Fibroblast of the conjunctiva (primary cell): ENCODE data around the gene LAMC3.
"Not testable (repeated sequence)": the region's sequence is repeated elsewhere in the genome, so short reads cannot be mapped to it uniquely, and the experiment has no call there.

Experiments used
- DNase-seq: peaks from one replicate; pipeline ENCODE4 v3.0.0-alpha.2; 2010; ENCODE audit warnings: low read depth

LAMC3 gene

DNA sequence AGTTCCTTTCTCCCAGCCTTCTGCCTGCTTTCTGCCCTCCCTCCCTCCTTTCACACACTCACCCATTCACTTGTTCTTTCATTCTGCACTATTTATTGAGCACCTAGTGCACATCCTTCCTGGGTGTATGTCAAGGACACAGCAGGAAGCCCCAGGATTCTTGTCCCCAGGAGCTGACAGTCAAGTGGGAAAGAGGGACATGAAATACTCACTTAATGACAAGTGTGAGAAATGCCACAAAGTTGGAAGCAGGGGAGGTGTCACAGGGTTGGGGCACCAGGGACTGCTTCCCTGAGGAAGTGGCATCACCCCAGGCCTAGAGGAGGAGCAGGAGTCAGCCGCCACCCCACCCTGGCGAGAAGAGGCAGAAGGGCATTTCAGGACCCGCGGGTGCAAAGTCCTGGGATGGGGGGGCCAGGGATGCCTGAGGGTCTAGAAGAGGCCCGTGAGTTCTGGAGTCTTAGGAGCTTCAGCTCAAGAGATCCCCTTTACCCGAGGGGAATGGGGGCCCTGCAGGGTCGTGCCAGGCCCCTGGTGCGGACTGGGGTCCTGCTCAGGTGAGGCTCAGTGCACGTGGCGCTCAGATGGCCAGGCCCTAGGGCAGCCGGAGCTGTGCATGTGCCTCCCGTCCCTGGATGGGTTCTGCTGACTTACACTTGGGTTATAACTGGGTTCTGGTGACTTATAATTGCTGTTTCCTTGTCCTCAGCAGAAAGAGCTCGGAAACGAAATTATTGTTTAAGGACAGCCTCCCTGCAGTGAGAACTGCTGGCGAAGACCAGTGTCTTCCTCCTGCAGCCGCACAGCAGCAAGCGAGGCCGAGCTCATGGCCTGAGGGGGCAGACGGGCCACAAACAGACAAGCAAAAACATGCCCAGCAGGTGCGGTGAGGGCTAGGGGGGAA, 16.9 kb upstream of the LAMC3 start:
- DNase-seq, result no peak

- no peak for DNase-seq
These were observed 16.3 kb upstream of the LAMC3 start for GRCh38 chr9:130992682-130993032.

- no peak for DNase-seq
These were observed 15.5 kb upstream of the LAMC3 start for GRCh38 chr9:130993303-130994030.

DNA sequence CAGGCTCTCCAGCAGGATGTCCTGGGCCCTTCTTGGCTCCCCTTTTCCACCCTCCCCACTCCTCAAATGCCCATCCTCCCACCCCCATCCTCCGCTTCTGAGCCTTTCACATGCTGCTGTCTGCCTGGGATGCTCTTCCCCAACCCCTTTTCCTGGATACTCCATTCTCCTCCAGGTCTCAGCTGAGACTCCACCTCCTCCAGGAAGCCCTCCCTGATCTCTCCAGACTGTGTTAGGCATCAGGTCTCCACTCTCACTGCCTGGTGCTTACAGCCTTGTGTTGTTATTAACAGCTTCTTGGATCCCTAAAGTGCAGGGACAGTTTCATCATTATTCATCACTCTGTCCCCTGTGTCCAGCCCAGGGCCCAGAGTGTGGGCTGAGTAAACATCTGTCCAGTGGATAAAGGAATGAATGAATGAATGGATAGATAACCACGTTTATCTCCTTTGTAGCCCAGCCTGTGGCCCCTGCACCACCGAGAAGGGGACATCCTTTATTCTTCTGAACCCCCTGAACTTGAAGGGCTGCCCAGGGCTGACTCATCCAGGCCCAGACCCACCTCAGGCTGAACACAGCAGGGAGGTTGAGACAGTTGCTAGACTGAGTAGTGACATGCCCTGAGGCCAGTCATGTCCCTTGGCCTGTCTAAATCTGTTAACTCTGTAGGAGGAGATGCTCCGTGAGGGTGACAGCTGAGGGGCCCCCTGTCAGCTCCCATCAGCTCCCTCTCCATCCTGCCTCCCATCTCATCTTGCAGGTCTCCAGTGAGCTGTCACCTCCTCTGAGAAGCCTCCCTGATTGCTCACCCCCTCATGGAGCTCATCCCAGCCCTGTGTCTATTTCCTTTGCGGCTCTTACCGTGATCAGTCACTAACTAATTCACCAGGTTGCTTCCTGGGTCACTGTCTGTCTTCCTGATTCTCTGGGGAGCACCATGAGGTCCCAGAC, 14.6 kb upstream of the LAMC3 start:
- no peak for DNase-seq

DNA sequence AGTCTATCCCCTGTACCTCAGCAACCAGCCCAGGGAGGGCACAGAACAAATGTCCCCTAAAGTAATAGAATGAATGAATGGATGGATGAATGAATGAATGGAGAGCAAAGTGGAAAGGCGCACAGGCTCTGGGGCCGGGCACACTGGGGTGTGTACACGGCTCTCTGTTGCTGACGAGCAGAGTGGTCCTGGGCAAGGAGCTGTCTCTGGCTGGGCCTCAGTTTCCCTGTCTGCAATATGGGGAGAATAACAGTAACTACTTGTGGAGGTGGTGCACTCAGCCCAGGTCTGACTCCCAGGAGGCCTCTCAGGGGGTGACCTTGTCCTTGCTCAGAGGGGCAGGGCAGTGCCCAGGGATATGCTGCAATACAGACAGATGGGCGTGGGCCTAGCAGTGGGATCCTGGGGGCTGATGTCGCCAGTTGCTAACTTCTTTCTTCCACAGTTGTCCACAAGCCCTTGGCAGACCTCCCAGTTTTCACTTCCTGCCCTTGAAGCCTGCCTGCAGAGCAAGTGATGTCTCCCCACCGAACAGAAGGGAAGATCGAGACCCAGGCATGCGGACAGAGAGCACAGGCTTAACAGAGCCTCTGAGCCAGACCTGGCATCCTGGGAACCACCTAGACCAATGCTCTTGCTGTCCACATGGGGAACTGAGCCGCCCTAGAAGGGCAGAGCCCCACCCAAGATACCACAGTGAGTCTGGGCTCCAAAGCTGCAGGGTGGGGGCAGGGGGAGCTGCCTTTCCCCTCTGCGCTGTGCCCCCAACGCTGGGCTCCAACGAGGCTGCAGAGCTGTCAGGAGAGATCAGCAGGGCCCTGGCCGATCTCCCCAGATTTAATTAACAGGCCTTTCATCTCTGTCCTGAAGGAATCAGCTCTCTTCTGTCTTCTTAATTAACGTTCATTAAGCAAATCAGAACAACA, 13.6 kb upstream of the LAMC3 start:
- peak; percentile 21 for DNase-seq

DNA sequence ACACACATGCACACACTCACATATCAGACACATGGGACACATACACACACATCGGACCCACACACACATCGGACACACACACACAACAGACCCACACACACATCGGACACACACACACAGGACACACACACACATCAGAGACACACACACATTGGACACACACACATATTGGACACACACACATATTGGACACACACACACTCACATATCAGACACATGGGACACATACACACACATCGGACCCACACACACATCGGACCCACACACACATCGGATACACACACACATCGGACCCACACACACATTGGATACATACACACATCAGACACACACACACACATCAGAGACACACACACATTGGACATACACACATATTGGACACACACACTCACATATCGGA, 12.8 kb upstream of the LAMC3 start:
- DNase-seq, result no peak

DNA sequence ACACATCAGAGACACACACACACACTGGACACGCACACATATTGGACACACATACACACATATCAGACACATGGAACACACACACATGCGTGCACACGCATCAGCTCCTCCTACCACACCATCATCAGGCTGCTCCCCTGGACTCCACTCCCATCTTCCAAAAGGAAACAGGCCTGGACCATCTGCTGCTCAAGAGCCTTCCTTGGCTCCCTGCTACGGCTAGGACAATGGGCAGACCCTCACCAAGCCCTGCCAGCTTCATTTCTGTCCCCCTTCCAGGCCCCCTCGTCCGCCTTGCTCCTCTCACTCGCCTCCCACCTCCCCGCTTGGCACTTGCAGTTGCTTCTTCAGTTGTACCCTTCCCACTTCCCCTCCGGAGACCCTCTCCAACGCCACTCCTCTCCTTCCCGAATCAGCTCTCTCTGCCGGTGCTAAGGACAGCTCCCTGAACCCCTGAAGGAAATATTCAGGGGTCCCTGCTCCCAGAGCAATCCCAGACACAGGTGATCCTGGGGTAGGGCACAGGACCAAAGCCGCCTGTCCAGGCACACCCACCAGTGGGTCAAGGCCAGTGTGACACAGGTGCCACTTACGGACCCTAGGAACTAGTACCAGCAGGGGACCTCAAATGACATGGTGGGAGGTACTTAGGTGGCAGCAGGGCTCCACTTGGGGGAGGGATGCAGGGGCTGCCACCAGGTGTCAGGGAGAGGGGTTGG, 12.1 kb upstream of the LAMC3 start:
- no peak for DNase-seq

DNA sequence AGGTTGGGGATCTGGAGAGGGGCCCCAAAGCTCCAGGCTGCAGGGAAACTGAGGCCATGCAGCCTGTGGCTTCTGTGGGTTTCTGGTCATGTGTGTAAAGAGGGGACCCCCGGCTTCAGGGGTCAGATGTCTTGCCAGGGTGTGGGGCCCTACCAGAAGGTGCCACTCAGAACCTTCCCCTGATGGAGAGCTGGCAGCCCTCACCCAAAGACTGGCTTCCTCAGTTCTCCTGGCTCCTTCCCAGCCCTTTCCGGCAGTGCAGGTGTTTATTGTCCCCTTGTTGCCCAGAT, 11.6 kb upstream of the LAMC3 start:
- DNase-seq, result no peak

DNA sequence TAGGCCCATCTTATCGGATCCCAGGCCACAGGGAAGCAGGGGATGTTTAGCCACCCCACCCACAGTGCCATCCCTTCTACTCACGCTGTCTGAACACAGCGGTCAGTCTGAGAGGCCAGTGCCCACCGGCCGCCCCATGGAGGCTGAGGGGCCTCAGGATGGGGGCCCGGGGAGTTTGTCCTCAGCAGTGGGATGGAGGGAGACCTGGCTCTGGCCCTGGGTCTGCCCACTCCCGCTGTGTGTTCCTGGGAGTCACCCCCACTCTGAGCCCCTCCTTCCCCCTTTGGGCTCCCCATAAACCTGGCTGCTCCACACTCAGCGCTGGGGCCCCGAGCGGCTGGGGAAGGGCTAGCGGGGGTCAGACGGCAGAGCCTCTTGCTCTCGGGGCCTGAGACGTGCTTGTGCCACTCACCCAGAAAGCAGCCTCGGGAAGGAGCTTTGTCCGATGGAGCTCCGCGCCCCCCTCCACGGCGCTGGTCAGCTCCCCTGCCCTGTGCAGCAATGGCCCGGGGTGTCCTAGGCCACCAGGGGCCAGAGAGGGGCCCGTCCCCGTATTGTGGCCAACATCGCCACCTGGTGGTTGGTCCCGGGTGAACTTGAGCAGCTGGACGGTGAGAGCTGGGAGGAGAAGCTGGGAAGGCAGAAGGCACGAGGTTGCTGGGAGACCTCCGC, 10.9 kb upstream of the LAMC3 start:
- peak; percentile 26 for DNase-seq

GRCh38 chr9:130998597-130999244, 10.3 kb upstream of the LAMC3 start:
- no peak for DNase-seq

GRCh38 chr9:130999245-130999623, 9.7 kb upstream of the LAMC3 start:
- no peak for DNase-seq

GRCh38 chr9:131000526-131000925, 8.4 kb upstream of the LAMC3 start:
- not testable (repeated sequence) for DNase-seq

- no peak for DNase-seq
These were observed 8.0 kb upstream of the LAMC3 start for GRCh38 chr9:131001021-131001420.

DNA sequence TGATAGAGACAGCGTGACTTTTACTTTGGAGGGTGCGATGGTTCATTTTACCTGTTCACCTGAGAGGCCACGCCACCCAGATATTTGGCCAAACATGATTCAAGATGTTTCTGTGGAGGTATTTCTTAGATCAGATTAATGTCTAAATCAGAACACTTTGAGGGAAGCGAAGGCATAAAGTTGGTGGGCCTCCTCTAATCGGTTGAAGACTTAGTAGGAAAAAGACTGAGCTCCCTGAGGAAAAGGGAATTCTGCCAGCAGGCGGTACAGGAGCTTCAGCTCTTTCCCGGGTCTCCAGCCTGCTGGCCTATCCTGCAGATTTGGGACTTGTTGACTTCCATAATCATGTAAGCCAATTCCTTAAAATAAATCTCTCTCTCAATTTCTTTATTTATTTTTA, 7.0 kb upstream of the LAMC3 start:
- no peak for DNase-seq

GRCh38 chr9:131006601-131007000, 2.4 kb upstream of the LAMC3 start:
- DNase-seq, result no peak

DNA sequence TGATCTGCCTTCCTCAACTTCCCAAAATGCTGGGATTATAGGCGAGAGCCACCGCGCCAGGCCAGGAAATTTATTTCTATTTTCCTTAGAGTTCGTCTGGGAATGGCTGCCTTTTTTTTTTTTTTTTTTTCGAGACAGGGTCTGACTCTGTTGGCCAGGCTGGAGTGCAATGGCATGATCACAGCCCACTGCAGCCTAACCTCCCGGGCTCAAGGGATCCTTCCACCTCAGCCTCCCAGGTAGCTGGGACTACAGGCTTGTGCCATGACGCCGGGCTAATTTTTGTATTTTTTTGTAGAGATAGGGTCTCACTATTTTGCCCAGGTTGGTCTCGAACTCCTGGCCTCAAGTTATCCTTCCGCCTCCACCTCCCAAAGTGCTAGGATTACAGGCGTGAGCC, 888 bp upstream of the LAMC3 start:
- no peak for DNase-seq

DNA sequence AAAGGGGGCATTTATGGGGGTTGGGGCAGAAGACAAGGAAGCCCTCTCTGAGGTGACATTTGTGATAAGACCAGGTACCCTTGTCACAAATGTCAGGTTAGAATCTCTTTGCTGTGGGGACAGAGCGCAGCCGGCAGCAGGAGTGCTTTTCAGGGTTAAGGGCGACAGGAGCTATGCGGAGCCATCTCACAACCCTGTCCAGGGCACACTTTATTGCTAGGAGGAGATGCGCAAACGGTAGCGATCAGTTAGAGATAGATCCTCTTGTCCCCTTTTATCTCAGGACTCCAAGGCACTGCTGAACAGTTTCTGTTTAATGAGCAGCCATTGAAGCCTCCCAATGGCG, 438 bp upstream of the LAMC3 start:
- DNase-seq, result no peak

DNA sequence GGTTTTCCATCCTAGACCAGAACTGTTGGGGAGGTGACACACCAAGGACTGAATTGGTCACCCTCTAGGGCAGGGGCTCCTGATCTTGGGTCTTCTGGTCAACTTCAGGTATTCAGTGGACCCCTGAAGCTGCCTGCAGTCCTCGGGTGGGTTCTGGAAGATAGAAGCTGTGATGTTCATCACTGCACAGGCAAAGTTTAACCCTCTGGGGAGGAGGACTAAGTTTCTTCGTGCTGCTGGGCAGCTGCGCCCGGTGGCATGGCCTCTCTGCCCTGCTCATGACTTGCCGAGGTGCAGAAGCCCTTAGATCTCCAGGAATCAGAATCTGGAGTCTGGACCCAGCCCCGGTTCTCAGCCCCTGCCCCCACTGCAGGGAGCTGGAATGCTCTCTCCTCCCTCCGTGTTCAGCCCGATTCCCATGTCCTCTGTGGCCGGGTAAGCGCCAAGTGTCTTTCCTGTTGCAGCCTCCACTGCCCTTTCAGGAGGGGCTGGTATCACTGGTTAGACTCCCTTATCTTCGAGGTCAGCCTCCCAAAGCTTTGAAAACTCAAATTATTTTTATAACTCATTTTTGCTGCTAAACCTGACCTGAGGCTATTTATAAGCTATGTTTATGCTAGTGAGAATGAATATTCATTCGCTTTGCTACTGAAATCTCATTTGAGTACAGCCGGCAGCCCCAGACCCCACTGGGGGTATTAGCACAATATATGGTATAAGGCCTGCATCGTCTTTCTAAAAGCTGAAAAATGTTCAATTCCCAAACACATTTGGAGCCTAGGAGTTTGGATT, 1.7 kb downstream of the LAMC3 start:
- no peak for DNase-seq
